ENCODE measurements around the gene COL6A2.

The COL6A2 gene

GRCh38 chr21:46116189-46116775, 18.4 kb downstream of the COL6A2 start:
- DNase-seq, result no peak

- DNase-seq, result no peak
Observed at GRCh38 chr21:46116776-46117585, 19.1 kb downstream of the COL6A2 start.

- no peak for DNase-seq
Observed at GRCh38 chr21:46117586-46118315, 19.8 kb downstream of the COL6A2 start.

GRCh38 chr21:46118316-46119143, 20.6 kb downstream of the COL6A2 start:
- DNase-seq, result no peak

GRCh38 chr21:46119144-46119636, 21.3 kb downstream of the COL6A2 start:
- DNase-seq, result no peak

GRCh38 chr21:46119637-46120271, 21.8 kb downstream of the COL6A2 start:
- DNase-seq, result no peak

GRCh38 chr21:46120301-46121285, 22.7 kb downstream of the COL6A2 start:
- DNase-seq, result no peak

- DNase-seq, result no peak
Observed at GRCh38 chr21:46121286-46122221, 23.6 kb downstream of the COL6A2 start.

- DNase-seq, result no peak
Observed at GRCh38 chr21:46122237-46122671, 24.3 kb downstream of the COL6A2 start.

- DNase-seq, result no peak
Observed at GRCh38 chr21:46122758-46123683, 25.1 kb downstream of the COL6A2 start.

- no peak for DNase-seq
Observed at GRCh38 chr21:46124083-46124925, 26.4 kb downstream of the COL6A2 start.

- no peak for DNase-seq
Observed at GRCh38 chr21:46124926-46125845, 27.3 kb downstream of the COL6A2 start.

- DNase-seq, result no peak
Observed at GRCh38 chr21:46125846-46126301, 28.0 kb downstream of the COL6A2 start.

- no peak for DNase-seq
Observed at GRCh38 chr21:46126309-46127238, 28.7 kb downstream of the COL6A2 start.
